BJ (cell line): ENCODE results near the gene OR8D1. TPM values are rescaled to one million over a fixed set of nuclear protein-coding genes. Genes with fewer than 3 reads are reported as not detected.

Experiments
- CTCF ChIA-PET: fragments of 350-600 bp; formaldehyde crosslinking; extraction: SDS; loops from one replicate; lab custom pipeline; 2021; ENCODE audit warnings: antibody characterized with exemption, inconsistent platforms; lab: Yijun Ruan, JAX
- POLR2A ChIA-PET: fragments of 300-600 bp; sonication (Branson Sonifier 250); formaldehyde crosslinking; extraction: SDS; loops from one replicate; lab custom pipeline; 2021; ENCODE audit warnings: antibody characterized with exemption; lab: Charles Lee
- DNase-seq: peaks from one replicate; pipeline ENCODE4 v3.0.0-alpha.2; 2011; ENCODE audit warnings: low read depth
- H3K27me3 ChIP-seq: 2 replicates; pipeline ENCODE4 v1.6.0; 2011; ENCODE audit warnings: low read length; ENCODE audit not compliant: control insufficient read depth, insufficient read depth
- H3K36me3 ChIP-seq: 2 replicates; pipeline ENCODE4 v1.5.1; 2011; ENCODE audit warnings: low read length; ENCODE audit not compliant: control insufficient read depth, insufficient read depth
- H3K4me3 ChIP-seq: 2 replicates; pipeline ENCODE4 v1.5.1; 2011; ENCODE audit warnings: low read depth, mild to moderate bottlenecking, control low read depth, low read length
- polyA plus RNA-seq: library from polyadenylated mRNA; depleted of rRNA; stranded (reverse); fragments of >200 nt; gene quantifications from 2 replicates; pipeline ENCODE4 v1.2.3, GENCODE V29; 2011
- TF ChIP-seq, protein P1 (sequence below): IDR thresholded peaks from 2 replicates; pipeline ENCODE4 v1.5.1; 2011; ENCODE audit warnings: low read depth, mild to moderate bottlenecking, control low read depth, inconsistent platforms, low read length, moderate library complexity; ENCODE audit not compliant: insufficient read depth

The OR8D1 gene
- polyA plus RNA-seq, 1 experiment, result not detected

DNA sequence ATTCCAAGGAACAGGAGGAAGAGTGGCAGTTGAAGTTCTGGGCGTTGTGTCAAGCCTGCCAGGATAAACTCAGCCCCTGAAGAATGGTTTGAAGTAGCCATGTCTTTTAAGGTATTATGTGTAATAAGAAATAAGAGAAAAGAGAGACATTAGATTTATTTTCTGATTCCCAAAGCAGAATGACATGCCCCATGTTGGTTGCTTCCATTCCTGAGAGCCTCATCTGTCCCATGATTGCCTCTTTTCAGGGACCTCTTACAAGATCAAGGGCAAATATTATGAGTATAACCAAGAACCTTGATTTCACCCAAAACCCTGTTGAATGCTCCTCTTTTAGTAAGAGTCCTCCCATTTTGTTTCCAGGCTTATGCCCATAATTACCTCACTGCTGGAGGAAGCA, 6.3 kb upstream of the OR8D1 start, which contains the start of gene OR8D2:
Gene OR8D2, minus strand, starts transcription at position 101 of the 400 bp plus-strand sequence. Its CDS starts 0 bp downstream, at position 101.
- no peak within 1 kb of the TSS for H3K4me3 ChIP-seq
- no peak for DNase-seq
- H3K27me3 ChIP-seq, result no peaks in the 10 kb centered on the region
- H3K36me3 ChIP-seq, result no peaks in the 10 kb centered on the region
- TF ChIP-seq, protein P1, sequence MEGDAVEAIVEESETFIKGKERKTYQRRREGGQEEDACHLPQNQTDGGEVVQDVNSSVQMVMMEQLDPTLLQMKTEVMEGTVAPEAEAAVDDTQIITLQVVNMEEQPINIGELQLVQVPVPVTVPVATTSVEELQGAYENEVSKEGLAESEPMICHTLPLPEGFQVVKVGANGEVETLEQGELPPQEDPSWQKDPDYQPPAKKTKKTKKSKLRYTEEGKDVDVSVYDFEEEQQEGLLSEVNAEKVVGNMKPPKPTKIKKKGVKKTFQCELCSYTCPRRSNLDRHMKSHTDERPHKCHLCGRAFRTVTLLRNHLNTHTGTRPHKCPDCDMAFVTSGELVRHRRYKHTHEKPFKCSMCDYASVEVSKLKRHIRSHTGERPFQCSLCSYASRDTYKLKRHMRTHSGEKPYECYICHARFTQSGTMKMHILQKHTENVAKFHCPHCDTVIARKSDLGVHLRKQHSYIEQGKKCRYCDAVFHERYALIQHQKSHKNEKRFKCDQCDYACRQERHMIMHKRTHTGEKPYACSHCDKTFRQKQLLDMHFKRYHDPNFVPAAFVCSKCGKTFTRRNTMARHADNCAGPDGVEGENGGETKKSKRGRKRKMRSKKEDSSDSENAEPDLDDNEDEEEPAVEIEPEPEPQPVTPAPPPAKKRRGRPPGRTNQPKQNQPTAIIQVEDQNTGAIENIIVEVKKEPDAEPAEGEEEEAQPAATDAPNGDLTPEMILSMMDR, result no peak
- ChIA-PET POLR2A (no interaction called here), CTCF (no interaction called here)

DNA sequence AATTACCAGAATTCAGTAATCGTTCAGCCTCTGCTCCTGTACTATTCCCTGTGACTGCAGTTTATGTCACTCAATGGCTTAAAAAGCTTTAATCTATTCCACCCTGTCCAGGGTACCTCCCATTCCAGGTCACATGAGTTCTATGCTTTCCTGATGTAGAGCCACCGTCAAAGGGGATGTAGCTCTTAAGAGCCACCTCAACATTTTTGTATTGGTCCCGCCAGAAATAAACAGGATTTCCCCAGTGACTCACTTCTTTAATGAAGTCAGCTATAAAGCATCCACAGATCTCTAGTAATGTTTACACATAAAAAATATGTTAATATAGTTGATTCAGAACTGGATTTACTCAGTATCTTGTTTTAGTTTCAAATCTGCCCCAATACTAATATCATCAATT, 1.3 kb upstream of the OR8D1 start:
- Histone ChIP-seq H3K36me3 (no peaks in the 10 kb centered on the region), H3K27me3 (no peaks in the 10 kb centered on the region), H3K4me3 (no peak overlapping the region)
- DNase-seq, result no peak
- TF ChIP-seq, protein P1, result no peak
- ChIA-PET POLR2A (no interaction called here), CTCF (no interaction called here)

DNA sequence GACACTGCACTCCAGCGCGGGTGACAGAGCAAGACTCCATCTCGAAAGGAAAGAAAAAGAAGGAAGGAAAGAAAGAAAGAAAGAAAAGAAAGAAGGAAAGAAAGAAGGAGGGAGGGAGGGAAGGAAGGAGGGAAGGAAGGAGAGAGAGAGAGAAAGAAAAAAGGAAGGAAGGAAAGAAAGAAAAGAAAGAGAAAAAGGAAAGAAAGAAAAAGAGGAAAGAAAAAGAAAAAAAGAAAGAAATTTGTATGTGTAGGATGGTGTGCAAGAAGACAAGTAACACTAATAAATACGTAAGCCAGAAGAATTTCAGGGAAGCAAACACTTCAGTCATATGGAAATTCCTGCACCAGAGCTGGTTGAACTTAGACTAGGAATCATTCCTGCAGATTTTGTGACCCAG, 618 bp downstream of the OR8D1 start:
- no peaks in the 10 kb centered on the region for H3K27me3 ChIP-seq
- ChIA-PET CTCF (no interaction called here), POLR2A (no interaction called here)
- no peak for DNase-seq
- H3K4me3 ChIP-seq, result no peak overlapping the region
- TF ChIP-seq, protein P1, result no peak
- no peaks in the 10 kb centered on the region for H3K36me3 ChIP-seq

DNA sequence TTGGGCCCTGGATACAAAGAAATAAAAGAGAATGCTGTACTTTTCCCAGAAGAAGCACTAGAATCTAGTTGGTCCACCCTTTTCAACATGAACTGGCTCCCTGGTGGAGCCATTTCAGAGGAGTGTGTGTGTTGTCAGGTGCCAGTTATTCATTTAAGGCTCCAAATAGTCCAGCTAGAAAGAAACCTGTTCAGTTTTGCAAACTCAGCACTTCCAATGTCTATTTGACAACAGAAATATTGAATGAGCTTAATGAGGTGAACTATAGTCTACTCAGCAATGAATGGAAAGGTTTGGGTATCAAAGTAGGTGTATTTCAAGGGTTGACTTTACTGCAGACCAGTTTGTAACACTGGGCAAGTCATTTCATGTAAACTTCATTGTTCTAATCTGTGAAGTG, 2.1 kb downstream of the OR8D1 start:
- DNase-seq, result no peak
- ChIA-PET POLR2A (no interaction called here), CTCF (no interaction called here)
- no peaks in the 10 kb centered on the region for H3K27me3 ChIP-seq
- no peaks in the 10 kb centered on the region for H3K36me3 ChIP-seq
- TF ChIP-seq, protein P1, result no peak
- no peak overlapping the region for H3K4me3 ChIP-seq

DNA sequence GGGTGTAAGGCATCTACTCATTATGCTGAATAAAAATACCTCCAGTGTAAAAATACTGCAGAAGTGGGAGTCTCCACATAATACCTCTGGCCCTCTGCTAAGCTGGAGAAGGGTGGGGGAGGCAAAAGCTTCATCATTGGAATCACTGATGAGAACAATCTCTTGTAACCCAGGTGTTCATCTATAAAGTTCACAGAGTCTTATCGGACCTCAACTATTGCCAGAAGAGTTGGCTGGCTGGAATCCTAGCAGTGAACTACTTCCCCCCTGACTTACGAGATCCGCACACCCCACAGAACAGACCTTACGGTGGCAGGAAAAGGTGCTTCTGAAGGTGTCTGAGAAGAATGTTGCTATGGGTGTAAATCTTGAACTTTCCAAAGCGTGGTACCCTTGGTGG, 2.5 kb downstream of the OR8D1 start:
- Histone ChIP-seq H3K4me3 (no peak overlapping the region), H3K36me3 (no peaks in the 10 kb centered on the region), H3K27me3 (no peaks in the 10 kb centered on the region)
- no peak for DNase-seq
- TF ChIP-seq, protein P1, result no peak
- CTCF ChIA-PET, result no interaction called here
- POLR2A ChIA-PET, result no interaction called here
